GM06990 (cell line): ENCODE results near the gene PELO.

ENCODE experiments used
- DNase-seq: peaks from one replicate; pipeline ENCODE4 v3.0.0-alpha.2; 2011; ENCODE audit not compliant: insufficient read length; ENCODE audit errors: extremely low read depth
- H3K27me3 ChIP-seq: replicated peaks from 2 replicates; pipeline ENCODE4 v1.6.0; 2011; ENCODE audit warnings: low read length; ENCODE audit not compliant: control insufficient read depth, insufficient read depth
- H3K36me3 ChIP-seq: 2 replicates; pipeline ENCODE4 v1.5.1; 2011; ENCODE audit warnings: low read length; ENCODE audit not compliant: control insufficient read depth, insufficient read depth
- H3K4me3 ChIP-seq: replicated peaks from 2 replicates; pipeline ENCODE4 v1.5.1; 2011; ENCODE audit warnings: low read depth, mild to moderate bottlenecking, control low read depth, low read length
- TF ChIP-seq, protein P1 (sequence below): IDR thresholded peaks from 2 replicates; pipeline ENCODE4 v1.5.1; 2011; ENCODE audit warnings: low read length, control low read depth, mild to moderate bottlenecking, inconsistent platforms; ENCODE audit not compliant: insufficient read depth, poor library complexity, severe bottlenecking

PELO gene

DNA sequence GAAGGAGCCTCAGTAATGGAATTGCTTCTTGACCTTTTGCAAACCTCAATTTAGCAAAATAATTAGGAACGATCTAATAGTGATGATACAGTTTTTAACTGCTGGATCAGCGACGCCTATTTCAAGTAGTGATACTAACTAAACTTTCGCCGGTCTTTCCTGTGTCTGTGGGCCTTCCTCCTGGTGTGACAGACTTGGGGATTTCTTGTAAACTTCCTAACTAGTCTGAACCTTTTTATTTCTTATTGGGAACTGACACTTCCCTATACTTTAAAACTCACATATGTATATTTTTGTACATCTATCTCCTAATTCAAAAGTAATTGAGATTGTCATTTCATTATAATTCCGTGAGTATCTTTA is 15.2 kb downstream of the PELO start:
- no peak for DNase-seq
- H3K4me3 ChIP-seq = peak overlapping the region; percentile 14
- TF ChIP-seq, protein P1, sequence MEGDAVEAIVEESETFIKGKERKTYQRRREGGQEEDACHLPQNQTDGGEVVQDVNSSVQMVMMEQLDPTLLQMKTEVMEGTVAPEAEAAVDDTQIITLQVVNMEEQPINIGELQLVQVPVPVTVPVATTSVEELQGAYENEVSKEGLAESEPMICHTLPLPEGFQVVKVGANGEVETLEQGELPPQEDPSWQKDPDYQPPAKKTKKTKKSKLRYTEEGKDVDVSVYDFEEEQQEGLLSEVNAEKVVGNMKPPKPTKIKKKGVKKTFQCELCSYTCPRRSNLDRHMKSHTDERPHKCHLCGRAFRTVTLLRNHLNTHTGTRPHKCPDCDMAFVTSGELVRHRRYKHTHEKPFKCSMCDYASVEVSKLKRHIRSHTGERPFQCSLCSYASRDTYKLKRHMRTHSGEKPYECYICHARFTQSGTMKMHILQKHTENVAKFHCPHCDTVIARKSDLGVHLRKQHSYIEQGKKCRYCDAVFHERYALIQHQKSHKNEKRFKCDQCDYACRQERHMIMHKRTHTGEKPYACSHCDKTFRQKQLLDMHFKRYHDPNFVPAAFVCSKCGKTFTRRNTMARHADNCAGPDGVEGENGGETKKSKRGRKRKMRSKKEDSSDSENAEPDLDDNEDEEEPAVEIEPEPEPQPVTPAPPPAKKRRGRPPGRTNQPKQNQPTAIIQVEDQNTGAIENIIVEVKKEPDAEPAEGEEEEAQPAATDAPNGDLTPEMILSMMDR = no peak
- no peaks in the 10 kb centered on the region; the same call in 1 of the 2 replicates for H3K36me3 ChIP-seq
- no peaks in the 10 kb centered on the region for H3K27me3 ChIP-seq

DNA sequence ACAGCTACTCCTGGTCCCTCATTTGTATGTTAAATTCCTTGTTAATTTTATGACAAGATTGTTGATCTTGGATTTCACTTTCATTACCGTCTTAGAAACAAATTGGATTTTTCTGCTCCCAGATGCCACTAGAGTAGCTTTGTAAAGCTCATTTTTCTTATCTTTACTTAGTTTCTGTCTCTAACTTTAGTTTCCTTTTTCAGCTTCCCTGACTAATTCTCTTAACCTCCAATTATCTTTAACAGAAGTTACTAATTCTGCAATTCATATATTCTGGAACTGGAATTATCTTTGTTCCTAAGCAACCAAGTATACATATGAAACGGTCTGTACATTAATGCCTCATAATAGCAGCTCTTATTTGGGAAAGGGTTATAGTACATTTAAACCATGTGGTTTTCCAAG is 16.7 kb downstream of the PELO start:
- TF ChIP-seq, protein P1 = no peak
- DNase-seq = no peak
- H3K36me3 ChIP-seq = no peaks in the 10 kb centered on the region; the same call in 1 of the 2 replicates
- H3K27me3 ChIP-seq = no peaks in the 10 kb centered on the region
- no peak overlapping the region for H3K4me3 ChIP-seq

DNA sequence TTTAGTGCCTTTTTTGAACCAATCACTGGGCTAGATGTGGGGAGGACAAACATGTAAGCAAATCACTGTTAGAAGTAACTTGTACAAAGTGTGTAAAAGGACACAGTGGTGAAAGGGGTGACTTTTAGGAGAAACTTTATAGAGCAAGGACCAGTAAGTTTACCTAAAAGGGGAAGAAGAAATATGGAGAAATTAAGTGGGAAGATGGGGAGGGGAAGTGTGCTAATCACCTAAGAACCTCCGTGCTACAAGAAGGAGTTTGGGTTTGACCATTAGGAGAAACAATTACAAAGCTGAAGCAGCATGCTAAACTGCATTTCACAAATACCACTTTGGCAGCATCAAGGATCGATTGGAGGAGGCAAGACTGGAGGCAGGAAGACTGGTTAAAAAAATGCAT is 17.3 kb downstream of the PELO start:
- no peaks in the 10 kb centered on the region; the same call in 1 of the 2 replicates for H3K36me3 ChIP-seq
- H3K4me3 ChIP-seq = no peak overlapping the region
- DNase-seq = no peak
- TF ChIP-seq, protein P1 = no peak
- no peaks in the 10 kb centered on the region for H3K27me3 ChIP-seq

DNA sequence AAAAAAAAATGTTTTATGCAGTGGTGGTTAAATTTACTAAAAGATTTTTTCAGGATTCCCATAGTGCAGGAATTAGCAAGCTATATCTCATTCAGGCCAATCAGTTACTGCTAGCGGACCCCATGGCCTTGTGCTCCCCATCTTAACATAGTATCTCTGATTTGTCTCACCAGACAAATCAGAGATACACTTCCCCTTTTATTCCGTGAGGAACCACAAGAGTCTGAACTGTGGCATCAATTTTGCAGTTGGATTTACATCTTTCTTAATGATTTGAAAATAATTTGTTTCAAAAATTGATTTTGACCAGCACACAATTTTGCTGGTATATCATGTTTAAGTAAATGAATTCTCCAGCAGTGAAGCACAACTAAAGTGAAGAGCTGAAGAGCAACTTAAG is 17.9 kb downstream of the PELO start:
- TF ChIP-seq, protein P1 = no peak
- no peak overlapping the region for H3K4me3 ChIP-seq
- H3K27me3 ChIP-seq = no peaks in the 10 kb centered on the region
- H3K36me3 ChIP-seq = no peaks in the 10 kb centered on the region; the same call in 1 of the 2 replicates
- no peak for DNase-seq

DNA sequence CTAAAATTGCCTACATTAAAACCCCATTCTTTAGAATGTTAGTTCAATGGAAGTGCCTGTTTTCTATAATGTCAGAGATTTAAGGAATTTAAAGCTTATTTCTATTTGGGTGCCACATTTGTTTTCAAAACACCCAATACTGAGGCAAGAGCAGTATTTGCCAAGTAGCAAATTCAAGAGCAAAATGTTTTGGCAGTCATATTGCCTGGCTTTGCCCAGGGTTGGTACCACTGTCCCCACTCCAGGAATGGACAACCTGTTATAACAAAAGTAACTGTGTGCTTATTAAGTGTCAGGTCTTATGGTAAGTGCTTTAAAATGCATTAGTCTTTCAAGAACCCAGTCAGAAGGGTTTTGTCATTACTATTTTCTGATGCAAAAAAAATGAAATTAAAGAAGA is 19.3 kb downstream of the PELO start:
- TF ChIP-seq, protein P1 = no peak

DNA sequence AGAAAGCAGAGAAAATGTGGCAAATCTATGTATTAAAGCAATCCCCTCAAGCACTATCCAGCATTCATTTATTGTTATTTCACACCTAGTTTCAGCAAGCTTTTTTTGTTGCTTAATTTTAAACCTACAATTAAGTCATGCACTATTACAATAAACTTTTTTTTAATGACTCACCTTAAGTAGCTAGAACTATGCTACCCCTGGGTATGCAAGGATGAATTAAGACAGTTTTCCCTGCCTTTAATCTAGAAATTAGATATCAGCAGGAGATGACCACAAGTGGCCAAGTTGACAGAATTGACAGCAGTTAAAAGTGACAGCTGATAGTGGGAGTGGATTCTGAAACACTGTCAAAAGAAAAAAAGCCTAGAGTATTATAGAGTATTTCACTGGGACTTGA is 20.0 kb downstream of the PELO start:
- H3K36me3 ChIP-seq = no peaks in the 10 kb centered on the region; the same call in 1 of the 2 replicates
- TF ChIP-seq, protein P1 = no peak
- H3K4me3 ChIP-seq = no peak overlapping the region
- no peaks in the 10 kb centered on the region for H3K27me3 ChIP-seq
- no peak for DNase-seq

More for the DNA sequence above, 19.3 kb downstream of the PELO start:
- H3K4me3 ChIP-seq = no peak overlapping the region
- no peaks in the 10 kb centered on the region for H3K27me3 ChIP-seq
- DNase-seq = no peak
- no peaks in the 10 kb centered on the region; the same call in 1 of the 2 replicates for H3K36me3 ChIP-seq
